Measurements from ENCODE around the gene MCTP2.

DNA sequence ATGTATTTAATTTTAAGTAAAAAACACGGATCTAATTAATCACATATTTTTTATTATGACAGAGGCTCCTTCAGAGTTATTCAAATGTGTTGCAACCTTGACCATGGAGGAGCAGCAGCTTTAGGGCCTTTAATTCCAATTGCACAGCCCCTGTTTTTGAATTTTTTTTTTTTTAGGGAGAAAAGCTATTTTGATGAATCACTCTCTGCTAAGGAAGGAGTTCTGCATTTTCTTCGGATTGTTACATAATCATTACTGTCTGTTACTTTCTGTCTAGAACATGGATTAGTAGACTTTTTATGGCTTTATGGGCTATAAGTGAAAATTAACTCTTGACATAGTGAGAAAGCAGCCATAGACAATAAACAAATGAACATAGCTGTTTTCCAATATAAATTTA lies 90.8 kb downstream of the MCTP2 start:
- TF ChIP-seq, protein P1, sequence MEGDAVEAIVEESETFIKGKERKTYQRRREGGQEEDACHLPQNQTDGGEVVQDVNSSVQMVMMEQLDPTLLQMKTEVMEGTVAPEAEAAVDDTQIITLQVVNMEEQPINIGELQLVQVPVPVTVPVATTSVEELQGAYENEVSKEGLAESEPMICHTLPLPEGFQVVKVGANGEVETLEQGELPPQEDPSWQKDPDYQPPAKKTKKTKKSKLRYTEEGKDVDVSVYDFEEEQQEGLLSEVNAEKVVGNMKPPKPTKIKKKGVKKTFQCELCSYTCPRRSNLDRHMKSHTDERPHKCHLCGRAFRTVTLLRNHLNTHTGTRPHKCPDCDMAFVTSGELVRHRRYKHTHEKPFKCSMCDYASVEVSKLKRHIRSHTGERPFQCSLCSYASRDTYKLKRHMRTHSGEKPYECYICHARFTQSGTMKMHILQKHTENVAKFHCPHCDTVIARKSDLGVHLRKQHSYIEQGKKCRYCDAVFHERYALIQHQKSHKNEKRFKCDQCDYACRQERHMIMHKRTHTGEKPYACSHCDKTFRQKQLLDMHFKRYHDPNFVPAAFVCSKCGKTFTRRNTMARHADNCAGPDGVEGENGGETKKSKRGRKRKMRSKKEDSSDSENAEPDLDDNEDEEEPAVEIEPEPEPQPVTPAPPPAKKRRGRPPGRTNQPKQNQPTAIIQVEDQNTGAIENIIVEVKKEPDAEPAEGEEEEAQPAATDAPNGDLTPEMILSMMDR (IDR thresholded peaks at IDR 0.05; ENCODE audit: control extremely low read depth in 1 of 3, insufficient read depth in 1 of 3, low read depth in 1 of 3, low read length in 3 of 3), result no peak
- TF ChIP-seq POLR2A (IDR thresholded peaks at IDR 0.05; ENCODE audit: control extremely low read depth in 1 of 2, low read depth in 2 of 2, low read length in 2 of 2) (no peak), GTF2F1 (IDR thresholded peaks at IDR 0.05; ENCODE audit: borderline replicate concordance, low read depth, low read length) (no peak), CREB1 (IDR thresholded peaks at IDR 0.05) (no peak), POLR2AphosphoS5 (IDR thresholded peaks at IDR 0.05; ENCODE audit: low read depth, low read length) (no peak), CHD2 (IDR thresholded peaks at IDR 0.05; ENCODE audit: low read length) (no peak), TBP (IDR thresholded peaks at IDR 0.05; ENCODE audit: low read depth, low read length) (no peak), CEBPB (IDR thresholded peaks at IDR 0.05; ENCODE audit: low read depth, low read length) (no peak), TEAD4 (IDR thresholded peaks at IDR 0.05; ENCODE audit: low read depth, low read length) (no peak), GABPA (IDR thresholded peaks at IDR 0.05; ENCODE audit: borderline replicate concordance, insufficient read depth, low read length) (no peak), JUN (IDR thresholded peaks at IDR 0.05; ENCODE audit: low read depth, low read length) (no peak), TAF1 (IDR thresholded peaks at IDR 0.05; ENCODE audit: low read depth, low read length) (no peak)
- TF ChIP-seq, protein P2, sequence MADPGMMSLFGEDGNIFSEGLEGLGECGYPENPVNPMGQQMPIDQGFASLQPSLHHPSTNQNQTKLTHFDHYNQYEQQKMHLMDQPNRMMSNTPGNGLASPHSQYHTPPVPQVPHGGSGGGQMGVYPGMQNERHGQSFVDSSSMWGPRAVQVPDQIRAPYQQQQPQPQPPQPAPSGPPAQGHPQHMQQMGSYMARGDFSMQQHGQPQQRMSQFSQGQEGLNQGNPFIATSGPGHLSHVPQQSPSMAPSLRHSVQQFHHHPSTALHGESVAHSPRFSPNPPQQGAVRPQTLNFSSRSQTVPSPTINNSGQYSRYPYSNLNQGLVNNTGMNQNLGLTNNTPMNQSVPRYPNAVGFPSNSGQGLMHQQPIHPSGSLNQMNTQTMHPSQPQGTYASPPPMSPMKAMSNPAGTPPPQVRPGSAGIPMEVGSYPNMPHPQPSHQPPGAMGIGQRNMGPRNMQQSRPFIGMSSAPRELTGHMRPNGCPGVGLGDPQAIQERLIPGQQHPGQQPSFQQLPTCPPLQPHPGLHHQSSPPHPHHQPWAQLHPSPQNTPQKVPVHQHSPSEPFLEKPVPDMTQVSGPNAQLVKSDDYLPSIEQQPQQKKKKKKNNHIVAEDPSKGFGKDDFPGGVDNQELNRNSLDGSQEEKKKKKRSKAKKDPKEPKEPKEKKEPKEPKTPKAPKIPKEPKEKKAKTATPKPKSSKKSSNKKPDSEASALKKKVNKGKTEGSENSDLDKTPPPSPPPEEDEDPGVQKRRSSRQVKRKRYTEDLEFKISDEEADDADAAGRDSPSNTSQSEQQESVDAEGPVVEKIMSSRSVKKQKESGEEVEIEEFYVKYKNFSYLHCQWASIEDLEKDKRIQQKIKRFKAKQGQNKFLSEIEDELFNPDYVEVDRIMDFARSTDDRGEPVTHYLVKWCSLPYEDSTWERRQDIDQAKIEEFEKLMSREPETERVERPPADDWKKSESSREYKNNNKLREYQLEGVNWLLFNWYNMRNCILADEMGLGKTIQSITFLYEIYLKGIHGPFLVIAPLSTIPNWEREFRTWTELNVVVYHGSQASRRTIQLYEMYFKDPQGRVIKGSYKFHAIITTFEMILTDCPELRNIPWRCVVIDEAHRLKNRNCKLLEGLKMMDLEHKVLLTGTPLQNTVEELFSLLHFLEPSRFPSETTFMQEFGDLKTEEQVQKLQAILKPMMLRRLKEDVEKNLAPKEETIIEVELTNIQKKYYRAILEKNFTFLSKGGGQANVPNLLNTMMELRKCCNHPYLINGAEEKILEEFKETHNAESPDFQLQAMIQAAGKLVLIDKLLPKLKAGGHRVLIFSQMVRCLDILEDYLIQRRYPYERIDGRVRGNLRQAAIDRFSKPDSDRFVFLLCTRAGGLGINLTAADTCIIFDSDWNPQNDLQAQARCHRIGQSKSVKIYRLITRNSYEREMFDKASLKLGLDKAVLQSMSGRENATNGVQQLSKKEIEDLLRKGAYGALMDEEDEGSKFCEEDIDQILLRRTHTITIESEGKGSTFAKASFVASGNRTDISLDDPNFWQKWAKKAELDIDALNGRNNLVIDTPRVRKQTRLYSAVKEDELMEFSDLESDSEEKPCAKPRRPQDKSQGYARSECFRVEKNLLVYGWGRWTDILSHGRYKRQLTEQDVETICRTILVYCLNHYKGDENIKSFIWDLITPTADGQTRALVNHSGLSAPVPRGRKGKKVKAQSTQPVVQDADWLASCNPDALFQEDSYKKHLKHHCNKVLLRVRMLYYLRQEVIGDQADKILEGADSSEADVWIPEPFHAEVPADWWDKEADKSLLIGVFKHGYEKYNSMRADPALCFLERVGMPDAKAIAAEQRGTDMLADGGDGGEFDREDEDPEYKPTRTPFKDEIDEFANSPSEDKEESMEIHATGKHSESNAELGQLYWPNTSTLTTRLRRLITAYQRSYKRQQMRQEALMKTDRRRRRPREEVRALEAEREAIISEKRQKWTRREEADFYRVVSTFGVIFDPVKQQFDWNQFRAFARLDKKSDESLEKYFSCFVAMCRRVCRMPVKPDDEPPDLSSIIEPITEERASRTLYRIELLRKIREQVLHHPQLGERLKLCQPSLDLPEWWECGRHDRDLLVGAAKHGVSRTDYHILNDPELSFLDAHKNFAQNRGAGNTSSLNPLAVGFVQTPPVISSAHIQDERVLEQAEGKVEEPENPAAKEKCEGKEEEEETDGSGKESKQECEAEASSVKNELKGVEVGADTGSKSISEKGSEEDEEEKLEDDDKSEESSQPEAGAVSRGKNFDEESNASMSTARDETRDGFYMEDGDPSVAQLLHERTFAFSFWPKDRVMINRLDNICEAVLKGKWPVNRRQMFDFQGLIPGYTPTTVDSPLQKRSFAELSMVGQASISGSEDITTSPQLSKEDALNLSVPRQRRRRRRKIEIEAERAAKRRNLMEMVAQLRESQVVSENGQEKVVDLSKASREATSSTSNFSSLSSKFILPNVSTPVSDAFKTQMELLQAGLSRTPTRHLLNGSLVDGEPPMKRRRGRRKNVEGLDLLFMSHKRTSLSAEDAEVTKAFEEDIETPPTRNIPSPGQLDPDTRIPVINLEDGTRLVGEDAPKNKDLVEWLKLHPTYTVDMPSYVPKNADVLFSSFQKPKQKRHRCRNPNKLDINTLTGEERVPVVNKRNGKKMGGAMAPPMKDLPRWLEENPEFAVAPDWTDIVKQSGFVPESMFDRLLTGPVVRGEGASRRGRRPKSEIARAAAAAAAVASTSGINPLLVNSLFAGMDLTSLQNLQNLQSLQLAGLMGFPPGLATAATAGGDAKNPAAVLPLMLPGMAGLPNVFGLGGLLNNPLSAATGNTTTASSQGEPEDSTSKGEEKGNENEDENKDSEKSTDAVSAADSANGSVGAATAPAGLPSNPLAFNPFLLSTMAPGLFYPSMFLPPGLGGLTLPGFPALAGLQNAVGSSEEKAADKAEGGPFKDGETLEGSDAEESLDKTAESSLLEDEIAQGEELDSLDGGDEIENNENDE (IDR thresholded peaks at IDR 0.05; ENCODE audit: insufficient replicate concordance, low read length), result no peak
